Activated CD8-positive, alpha-beta T cell treated with anti-CD3 and anti-CD28 coated beads, Interleukin-2, amount 10 ng/mL, durations not matched to agents 7 days and 5 days (primary cell): Measurements from ENCODE around the gene TRANK1. TPM values are rescaled to one million over a fixed set of nuclear protein-coding genes. Genes with fewer than 3 reads are reported as not detected.

ENCODE experiments used
- ATAC-seq: fragments of 150-1000 bp; cut with Tn5 transposase; one replicate; pipeline ENCODE4 v1.10.0; 2021; ENCODE audit warnings: moderate library complexity
- CTCF ChIA-PET: fragments of 350-600 bp; sonication (Branson Sonifier 250); formaldehyde crosslinking; loops from one replicate; lab custom pipeline; 2021; ENCODE audit warnings: antibody characterized with exemption; lab: Charles Lee
- POLR2A ChIA-PET: fragments of 350-600 bp; sonication (Branson Sonifier 250); formaldehyde crosslinking; loops from one replicate; lab custom pipeline; 2021; ENCODE audit warnings: antibody characterized with exemption; lab: Charles Lee
- DNase-seq: peaks from one replicate; pipeline ENCODE4 v3.0.0-alpha.2; 2020
- H3K27ac Mint-ChIP-seq: one replicate; pipeline ENCODE4 v1.8.0; 2021; ENCODE audit warnings: mild to moderate bottlenecking, mixed read lengths
- H3K27me3 Mint-ChIP-seq: one replicate; pipeline ENCODE4 v1.8.0; 2021; ENCODE audit warnings: low read depth, mixed read lengths
- H3K36me3 Mint-ChIP-seq: one replicate; pipeline ENCODE4 v1.8.0; 2021; ENCODE audit warnings: low read depth, mixed read lengths
- H3K4me1 Mint-ChIP-seq: one replicate; pipeline ENCODE4 v1.8.0; 2021; ENCODE audit warnings: low read depth, mixed read lengths
- H3K4me3 Mint-ChIP-seq: one replicate; pipeline ENCODE4 v1.8.0; 2021; ENCODE audit warnings: mild to moderate bottlenecking, mixed read lengths
- H3K9me3 Mint-ChIP-seq: one replicate; pipeline ENCODE4 v1.8.0; 2022; ENCODE audit warnings: mixed read lengths; ENCODE audit not compliant: insufficient read depth
- total RNA-seq, 2 experiments: library from RNA; stranded (reverse); gene quantifications; one replicate each; pipeline ENCODE4 v1.2.3, GENCODE V29; 2021

The TRANK1 gene
- total RNA-seq, 2 experiments from 2014 or later: 49.3 to 52.3 TPM

GRCh38 chr3:36814066-36814717 is 130.7 kb downstream of the TRANK1 start:
- Mint-ChIP-seq H3K9me3 (no peaks in the 10 kb centered on the region), H3K27me3 (peaks cover 3% of the 10 kb centered on the region), H3K4me1 (no peaks in the 10 kb centered on the region), H3K4me3 (no peak overlapping the region), H3K27ac (no peak overlapping the region), H3K36me3 (no peaks in the 10 kb centered on the region)
- ATAC-seq (no peak), DNase-seq (no peak)
- POLR2A ChIA-PET: no interaction called here
- CTCF ChIA-PET: interaction anchor here (1.1 to 2.8 kb wide), 2 partner anchors 54 to 144 kb away, joined by 3 to 8 read pairs; no protein-coding TSS in a partner anchor

GRCh38 chr3:36813305-36813704 is 131.5 kb downstream of the TRANK1 start:
- peaks cover 9% of the 10 kb centered on the region for H3K27me3 Mint-ChIP-seq
- H3K9me3 Mint-ChIP-seq: no peaks in the 10 kb centered on the region
- ATAC-seq: no peak
- H3K4me3 Mint-ChIP-seq: no peak overlapping the region
- ChIA-PET CTCF (interaction anchor here (1.1 kb wide), 1 partner anchor 145 kb away, joined by 3 read pairs; no protein-coding TSS in a partner anchor), POLR2A (no interaction called here)
- DNase-seq: no peak
- no peaks in the 10 kb centered on the region for H3K4me1 Mint-ChIP-seq
- H3K27ac Mint-ChIP-seq: no peak overlapping the region
- H3K36me3 Mint-ChIP-seq: no peaks in the 10 kb centered on the region

- H3K27ac Mint-ChIP-seq: no peak overlapping the region
- H3K36me3 Mint-ChIP-seq: no peaks in the 10 kb centered on the region
- ChIA-PET CTCF (no interaction called here), POLR2A (no interaction called here)
- DNase-seq (no peak), ATAC-seq (no peak)
- H3K9me3 Mint-ChIP-seq: no peaks in the 10 kb centered on the region
- H3K4me3 Mint-ChIP-seq: no peak overlapping the region
- H3K4me1 Mint-ChIP-seq: no peaks in the 10 kb centered on the region
- peaks cover 10% of the 10 kb centered on the region for H3K27me3 Mint-ChIP-seq
These were observed 132.6 kb downstream of the TRANK1 start for GRCh38 chr3:36812240-36812639.

GRCh38 chr3:36811768-36812167 is 133.1 kb downstream of the TRANK1 start:
- no peak for DNase-seq
- CTCF ChIA-PET: no interaction called here
- POLR2A ChIA-PET: no interaction called here
- Mint-ChIP-seq H3K9me3 (no peaks in the 10 kb centered on the region), H3K27me3 (peaks cover 10% of the 10 kb centered on the region), H3K4me3 (no peak overlapping the region), H3K27ac (no peak overlapping the region), H3K36me3 (no peaks in the 10 kb centered on the region), H3K4me1 (no peaks in the 10 kb centered on the region)
- no peak for ATAC-seq

- H3K36me3 Mint-ChIP-seq: no peaks in the 10 kb centered on the region
- CTCF ChIA-PET: interaction anchor here (1.2 kb wide), 1 partner anchor 11 kb away, joined by 3 read pairs; no protein-coding TSS in a partner anchor
- POLR2A ChIA-PET: no interaction called here
- H3K4me1 Mint-ChIP-seq: no peaks in the 10 kb centered on the region
- no peak overlapping the region for H3K27ac Mint-ChIP-seq
- H3K27me3 Mint-ChIP-seq: peaks cover 20% of the 10 kb centered on the region
- DNase-seq: no peak
- peaks cover 4% of the 10 kb centered on the region for H3K9me3 Mint-ChIP-seq
- no peak for ATAC-seq
- no peak overlapping the region for H3K4me3 Mint-ChIP-seq
These were observed 140.4 kb downstream of the TRANK1 start for GRCh38 chr3:36804295-36805055.

GRCh38 chr3:36803091-36803791 is 141.6 kb downstream of the TRANK1 start:
- no peak overlapping the region for H3K4me3 Mint-ChIP-seq
- H3K9me3 Mint-ChIP-seq: peaks cover 4% of the 10 kb centered on the region
- ChIA-PET POLR2A (no interaction called here), CTCF (interaction anchor here (1.2 kb wide), 1 partner anchor 12 kb away, joined by 3 read pairs; no protein-coding TSS in a partner anchor)
- no peaks in the 10 kb centered on the region for H3K4me1 Mint-ChIP-seq
- no peak for DNase-seq
- no peaks in the 10 kb centered on the region for H3K36me3 Mint-ChIP-seq
- H3K27me3 Mint-ChIP-seq: peaks cover 14% of the 10 kb centered on the region
- H3K27ac Mint-ChIP-seq: no peak overlapping the region
- no peak for ATAC-seq

- no peak overlapping the region for H3K4me3 Mint-ChIP-seq
- no peaks in the 10 kb centered on the region for H3K4me1 Mint-ChIP-seq
- H3K27ac Mint-ChIP-seq: no peak overlapping the region
- POLR2A ChIA-PET: no interaction called here
- peaks cover 10% of the 10 kb centered on the region for H3K27me3 Mint-ChIP-seq
- CTCF ChIA-PET: interaction anchor here (0.8 kb wide), 1 partner anchor 158 kb away, joined by 3 read pairs; no protein-coding TSS in a partner anchor
- ATAC-seq: no peak
- no peak for DNase-seq
- H3K9me3 Mint-ChIP-seq: no peaks in the 10 kb centered on the region
- H3K36me3 Mint-ChIP-seq: no peaks in the 10 kb centered on the region
These were observed 144.2 kb downstream of the TRANK1 start for GRCh38 chr3:36800533-36801116.

- Mint-ChIP-seq H3K9me3 (no peaks in the 10 kb centered on the region), H3K36me3 (no peaks in the 10 kb centered on the region), H3K27me3 (peaks cover 13% of the 10 kb centered on the region), H3K4me3 (no peak overlapping the region), H3K4me1 (no peaks in the 10 kb centered on the region), H3K27ac (no peak overlapping the region)
- CTCF ChIA-PET: no interaction called here
- DNase-seq (no peak), ATAC-seq (no peak)
- POLR2A ChIA-PET: no interaction called here
These were observed 148.0 kb downstream of the TRANK1 start for GRCh38 chr3:36796881-36797280.

GRCh38 chr3:36796161-36796560 is 148.7 kb downstream of the TRANK1 start:
- DNase-seq (no peak), ATAC-seq (no peak)
- Mint-ChIP-seq H3K27me3 (peaks cover 8% of the 10 kb centered on the region), H3K4me3 (no peak overlapping the region), H3K9me3 (no peaks in the 10 kb centered on the region), H3K27ac (no peak overlapping the region), H3K4me1 (no peaks in the 10 kb centered on the region), H3K36me3 (no peaks in the 10 kb centered on the region)
- POLR2A ChIA-PET: no interaction called here
- CTCF ChIA-PET: no interaction called here

- no peak for ATAC-seq
- no peaks in the 10 kb centered on the region for H3K4me1 Mint-ChIP-seq
- no peak for DNase-seq
- ChIA-PET POLR2A (no interaction called here), CTCF (no interaction called here)
- no peak overlapping the region for H3K4me3 Mint-ChIP-seq
- H3K9me3 Mint-ChIP-seq: no peaks in the 10 kb centered on the region
- H3K27ac Mint-ChIP-seq: no peak overlapping the region
- no peaks in the 10 kb centered on the region for H3K36me3 Mint-ChIP-seq
- peaks cover 5% of the 10 kb centered on the region for H3K27me3 Mint-ChIP-seq
These were observed 149.2 kb downstream of the TRANK1 start for GRCh38 chr3:36795622-36796021.

GRCh38 chr3:36792342-36792741 is 152.5 kb downstream of the TRANK1 start:
- ChIA-PET POLR2A (no interaction called here), CTCF (interaction anchor here (0.7 to 2.4 kb wide), 8 partner anchors 71 to 173 kb away, joined by 3 to 19 read pairs (median 4); no protein-coding TSS in a partner anchor)
- ATAC-seq: no peak
- no peaks in the 10 kb centered on the region for H3K36me3 Mint-ChIP-seq
- H3K4me1 Mint-ChIP-seq: no peaks in the 10 kb centered on the region
- H3K27ac Mint-ChIP-seq: no peak overlapping the region
- peak; percentile 39 for DNase-seq
- no peak overlapping the region for H3K4me3 Mint-ChIP-seq
- no peaks in the 10 kb centered on the region for H3K9me3 Mint-ChIP-seq
- H3K27me3 Mint-ChIP-seq: peaks cover 11% of the 10 kb centered on the region
